Neural progenitor cell (in vitro differentiated cells): ENCODE measurements around the gene SLC10A7. TPM values are rescaled to one million over a fixed set of nuclear protein-coding genes. Genes with fewer than 3 reads are reported as not detected.

Experiments
- DNase-seq: peaks from one replicate; pipeline ENCODE4 v3.0.0-alpha.2; 2016; ENCODE audit warnings: low spot score
- H2AFZ ChIP-seq: fragments of 200-600 bp; sonication (generic); replicated peaks from 2 replicates; pipeline ENCODE4 v1.6.1; 2016; ENCODE audit warnings: antibody characterized with exemption
- H3F3A ChIP-seq: fragments of 200-600 bp; sonication (generic); 2 replicates; pipeline ENCODE4 v1.6.1; 2016; ENCODE audit warnings: antibody characterized with exemption, low read depth
- H3K27ac ChIP-seq: fragments of 200-600 bp; sonication (generic); 2 replicates; pipeline ENCODE4 v1.5.1; 2016; ENCODE audit warnings: mild to moderate bottlenecking
- H3K27me3 ChIP-seq: fragments of 200-600 bp; sonication (generic); 2 replicates; pipeline ENCODE4 v1.6.1; 2016; ENCODE audit warnings: mild to moderate bottlenecking, moderate library complexity
- H3K36me3 ChIP-seq: fragments of 200-600 bp; sonication (generic); 2 replicates; pipeline ENCODE4 v1.5.1; 2016
- H3K4me1 ChIP-seq: fragments of 200-600 bp; sonication (generic); 2 replicates; pipeline ENCODE4 v1.6.1; 2016; ENCODE audit warnings: mixed run types
- H3K4me2 ChIP-seq: fragments of 200-600 bp; sonication (generic); 2 replicates; pipeline ENCODE4 v1.6.1; 2016
- H3K4me3 ChIP-seq: fragments of 200-600 bp; sonication (generic); 2 replicates; pipeline ENCODE4 v1.5.1; 2016
- H3K79me2 ChIP-seq: fragments of 200-600 bp; sonication (generic); 2 replicates; pipeline ENCODE4 v1.6.1; 2016; ENCODE audit warnings: low read depth
- H3K9ac ChIP-seq: fragments of 200-600 bp; sonication (generic); 2 replicates; pipeline ENCODE4 v1.6.1; 2016
- H3K9me3 ChIP-seq: fragments of 200-600 bp; sonication (generic); 2 replicates; pipeline ENCODE4 v1.5.1; 2016; ENCODE audit warnings: low read depth
- H4K20me1 ChIP-seq: fragments of 200-600 bp; sonication (generic); 2 replicates; pipeline ENCODE4 v1.6.1; 2016; ENCODE audit warnings: low read depth
- H3K27ac Mint-ChIP-seq: 3 replicates; pipeline ENCODE4 v1.8.0; 2021; ENCODE audit warnings: mixed read lengths
- H3K27me3 Mint-ChIP-seq: 2 replicates; pipeline ENCODE4 v1.8.0; 2022; ENCODE audit warnings: low read depth, mild to moderate bottlenecking, inconsistent platforms, moderate library complexity, mixed read lengths; ENCODE audit not compliant: insufficient read depth
- H3K36me3 Mint-ChIP-seq: 3 replicates; pipeline ENCODE4 v1.8.0; 2021; ENCODE audit warnings: mixed read lengths
- H3K4me1 Mint-ChIP-seq: 3 replicates; pipeline ENCODE4 v1.8.0; 2021; ENCODE audit warnings: mixed read lengths
- H3K4me3 Mint-ChIP-seq: 3 replicates; pipeline ENCODE4 v1.8.0; 2021; ENCODE audit warnings: mild to moderate bottlenecking, moderate library complexity, mixed read lengths
- H3K9me3 Mint-ChIP-seq: 3 replicates; pipeline ENCODE4 v1.8.0; 2020; ENCODE audit warnings: mixed read lengths
- EZH2 ChIP-seq: fragments of 200-600 bp; sonication (generic); IDR thresholded peaks from 2 replicates; pipeline ENCODE4 v1.6.1; 2017; ENCODE audit warnings: antibody characterized with exemption, mild to moderate bottlenecking, moderate library complexity
- EZH2phosphoT487 ChIP-seq: fragments of 200-600 bp; sonication (generic); IDR thresholded peaks from 2 replicates; pipeline ENCODE4 v1.6.1; 2017; ENCODE audit warnings: antibody characterized with exemption
- total RNA-seq: library from RNA; depleted of rRNA; stranded (reverse); fragments of >200 nt; gene quantifications from 2 replicates; pipeline ENCODE4 v1.2.3, GENCODE V29; 2015; ENCODE audit warnings: low replicate concordance
- TF ChIP-seq, protein P1 (sequence below): fragments of 200-600 bp; sonication (generic); IDR thresholded peaks from 2 replicates; pipeline ENCODE4 v1.5.1; 2017; ENCODE audit warnings: antibody characterized with exemption, mild to moderate bottlenecking

SLC10A7 gene
- total RNA-seq, 1 donor from 2014 or later, result 9.9 TPM

DNA sequence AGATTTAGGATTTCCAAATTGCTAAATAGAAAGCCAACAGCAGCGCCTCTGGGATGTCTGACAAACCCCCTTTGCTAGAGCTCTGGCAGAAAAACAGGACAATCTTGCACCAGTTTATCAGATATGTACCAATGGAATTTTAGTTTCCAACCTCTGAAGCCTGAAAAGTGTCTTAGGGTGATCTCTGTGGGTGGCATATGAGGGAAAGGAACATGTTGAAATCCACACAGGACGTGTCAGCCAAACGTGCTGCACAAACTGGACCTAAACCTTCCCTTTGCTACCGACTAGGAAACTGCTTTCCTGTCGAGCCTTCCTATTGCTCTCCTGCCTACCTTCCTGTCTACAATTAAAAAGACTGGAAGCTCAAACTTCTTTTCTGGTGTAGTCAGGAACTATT is 253.9 kb downstream of the SLC10A7 start:
- no peaks in the 10 kb centered on the region for H4K20me1 ChIP-seq
- no peak for DNase-seq
- Mint-ChIP-seq H3K27me3 (peaks cover 2% of the 10 kb centered on the region), H3K9me3 (no peaks in the 10 kb centered on the region), H3K4me1 (peaks cover 9% of the 10 kb centered on the region), H3K4me3 (no peak overlapping the region), H3K36me3 (no peaks in the 10 kb centered on the region), H3K27ac (no peak overlapping the region)
- H3K4me3 ChIP-seq, result no peak overlapping the region
- TF ChIP-seq EZH2 (no peak), EZH2phosphoT487 (no peak)
- TF ChIP-seq, protein P1, sequence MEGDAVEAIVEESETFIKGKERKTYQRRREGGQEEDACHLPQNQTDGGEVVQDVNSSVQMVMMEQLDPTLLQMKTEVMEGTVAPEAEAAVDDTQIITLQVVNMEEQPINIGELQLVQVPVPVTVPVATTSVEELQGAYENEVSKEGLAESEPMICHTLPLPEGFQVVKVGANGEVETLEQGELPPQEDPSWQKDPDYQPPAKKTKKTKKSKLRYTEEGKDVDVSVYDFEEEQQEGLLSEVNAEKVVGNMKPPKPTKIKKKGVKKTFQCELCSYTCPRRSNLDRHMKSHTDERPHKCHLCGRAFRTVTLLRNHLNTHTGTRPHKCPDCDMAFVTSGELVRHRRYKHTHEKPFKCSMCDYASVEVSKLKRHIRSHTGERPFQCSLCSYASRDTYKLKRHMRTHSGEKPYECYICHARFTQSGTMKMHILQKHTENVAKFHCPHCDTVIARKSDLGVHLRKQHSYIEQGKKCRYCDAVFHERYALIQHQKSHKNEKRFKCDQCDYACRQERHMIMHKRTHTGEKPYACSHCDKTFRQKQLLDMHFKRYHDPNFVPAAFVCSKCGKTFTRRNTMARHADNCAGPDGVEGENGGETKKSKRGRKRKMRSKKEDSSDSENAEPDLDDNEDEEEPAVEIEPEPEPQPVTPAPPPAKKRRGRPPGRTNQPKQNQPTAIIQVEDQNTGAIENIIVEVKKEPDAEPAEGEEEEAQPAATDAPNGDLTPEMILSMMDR, result no peak
- H3F3A ChIP-seq, result no peaks in the 10 kb centered on the region
- no peaks in the 10 kb centered on the region for H3K4me1 ChIP-seq
- H3K27me3 ChIP-seq, result no peaks in the 10 kb centered on the region
- H3K79me2 ChIP-seq, result no peaks in the 10 kb centered on the region
- H3K27ac ChIP-seq, result no peak overlapping the region
- no peaks in the 10 kb centered on the region for H3K9me3 ChIP-seq
- no peak overlapping the region for H3K9ac ChIP-seq
- no peak overlapping the region for H3K4me2 ChIP-seq
- no peak overlapping the region for H2AFZ ChIP-seq
- no peaks in the 10 kb centered on the region for H3K36me3 ChIP-seq

- Mint-ChIP-seq H3K27ac (no peak overlapping the region), H3K4me3 (no peak overlapping the region), H3K9me3 (no peaks in the 10 kb centered on the region), H3K4me1 (peaks cover 9% of the 10 kb centered on the region), H3K27me3 (peaks cover 2% of the 10 kb centered on the region), H3K36me3 (no peaks in the 10 kb centered on the region)
- Histone ChIP-seq H3K4me2 (no peak overlapping the region), H3K36me3 (no peaks in the 10 kb centered on the region), H3K27me3 (no peaks in the 10 kb centered on the region), H4K20me1 (no peaks in the 10 kb centered on the region), H2AFZ (no peak overlapping the region), H3K4me3 (no peak overlapping the region), H3K4me1 (no peaks in the 10 kb centered on the region), H3K79me2 (no peaks in the 10 kb centered on the region), H3K9ac (no peak overlapping the region), H3K27ac (no peak overlapping the region), H3F3A (no peaks in the 10 kb centered on the region), H3K9me3 (no peaks in the 10 kb centered on the region)
- TF ChIP-seq EZH2phosphoT487 (no peak), EZH2 (no peak)
- TF ChIP-seq, protein P1, result no peak
- no peak for DNase-seq
Observed at GRCh38 chr4:146265950-146266490, 255.7 kb downstream of the SLC10A7 start.

GRCh38 chr4:146263793-146264192 is 257.9 kb downstream of the SLC10A7 start:
- H3K27ac ChIP-seq, result no peak overlapping the region
- H3K9me3 ChIP-seq, result no peaks in the 10 kb centered on the region
- no peaks in the 10 kb centered on the region for H3K79me2 ChIP-seq
- no peak overlapping the region for H3K9ac ChIP-seq
- H3K27me3 ChIP-seq, result no peaks in the 10 kb centered on the region
- H3K4me3 ChIP-seq, result no peak overlapping the region
- H3K36me3 ChIP-seq, result no peaks in the 10 kb centered on the region
- H3K4me1 ChIP-seq, result no peaks in the 10 kb centered on the region
- no peaks in the 10 kb centered on the region for H4K20me1 ChIP-seq
- H3K4me1 Mint-ChIP-seq, result peaks cover 9% of the 10 kb centered on the region
- H2AFZ ChIP-seq, result no peak overlapping the region
- no peak overlapping the region for H3K27ac Mint-ChIP-seq
- no peaks in the 10 kb centered on the region for H3K9me3 Mint-ChIP-seq
- no peaks in the 10 kb centered on the region for H3K36me3 Mint-ChIP-seq
- H3K27me3 Mint-ChIP-seq, result peaks cover 2% of the 10 kb centered on the region
- DNase-seq, result no peak
- TF ChIP-seq EZH2phosphoT487 (no peak), EZH2 (no peak)
- TF ChIP-seq, protein P1, result no peak
- no peak overlapping the region for H3K4me2 ChIP-seq
- H3F3A ChIP-seq, result no peaks in the 10 kb centered on the region
- H3K4me3 Mint-ChIP-seq, result no peak overlapping the region
